Posterior cingulate gyrus (tissue), 11 donors: ENCODE measurements around the gene CCDC92B.
A peak's percentile ranks its signal among the peaks of the same experiment; 100 is the strongest.
"Not testable (repeated sequence)": the region's sequence is repeated elsewhere in the genome, so short reads cannot be mapped to it uniquely, and the experiment has no call there.

Experiments used
- DNase-seq, 10 donors: peaks; one replicate each; pipeline versions ENCODE4 v3.0.0 to v3.0.0-alpha.2; 2020 to 2021; ENCODE audit warnings: mixed read lengths in 3 of 10
- intact Hi-C: fragments of 100-400 bp; cut with DNase I; formaldehyde crosslinking; loops from one replicate; pipeline ENCODE4 v1.15.1; 2023

CCDC92B gene

DNA sequence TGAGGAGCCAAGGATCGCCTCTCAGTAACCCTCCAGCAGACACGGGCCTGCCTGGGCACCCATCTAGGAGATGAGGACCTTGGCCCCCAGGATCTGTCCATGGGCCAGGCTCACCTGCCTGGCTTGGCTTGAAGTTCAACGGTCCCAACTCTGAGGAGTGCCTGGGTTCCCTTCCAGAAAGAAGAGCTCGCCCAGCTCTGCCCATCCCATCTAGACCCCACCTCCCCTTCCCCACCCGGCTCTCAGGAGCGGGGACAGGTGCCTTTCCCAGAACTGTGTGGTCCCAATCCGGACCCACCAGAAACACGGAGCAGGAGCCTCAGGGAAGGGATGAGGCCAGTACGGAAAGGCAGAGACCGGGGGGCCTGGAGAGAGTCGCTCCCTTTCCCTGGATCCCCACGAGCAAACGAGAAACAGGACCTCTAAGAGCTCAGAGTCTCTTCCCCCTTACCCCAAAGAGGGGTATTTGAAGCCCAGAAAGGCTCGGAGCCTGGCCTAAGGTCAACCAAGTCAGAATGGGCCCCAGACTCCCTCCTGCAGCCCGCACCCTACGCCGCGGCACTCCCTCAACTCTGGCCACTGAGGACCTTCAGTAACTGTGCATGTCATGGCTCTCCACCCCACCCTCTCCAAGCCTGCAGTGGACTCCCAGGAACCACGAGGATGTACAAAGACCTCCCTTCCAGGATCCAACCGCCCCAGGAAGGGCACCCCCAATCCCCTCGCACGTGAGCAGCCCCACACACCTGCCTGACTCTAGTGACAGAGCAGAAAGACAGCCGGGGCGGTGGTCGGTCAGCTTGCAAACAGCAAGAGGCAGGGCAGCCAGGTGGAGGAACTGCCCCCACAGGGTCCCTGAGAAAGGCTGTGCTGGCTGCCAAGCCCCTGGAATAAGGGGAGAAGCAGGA is 43.3 kb downstream of the CCDC92B start:
- peak in 4 of 10 donors; percentile 24 to 63 (median 50) for DNase-seq
- intact Hi-C loops: no loop called here

DNA sequence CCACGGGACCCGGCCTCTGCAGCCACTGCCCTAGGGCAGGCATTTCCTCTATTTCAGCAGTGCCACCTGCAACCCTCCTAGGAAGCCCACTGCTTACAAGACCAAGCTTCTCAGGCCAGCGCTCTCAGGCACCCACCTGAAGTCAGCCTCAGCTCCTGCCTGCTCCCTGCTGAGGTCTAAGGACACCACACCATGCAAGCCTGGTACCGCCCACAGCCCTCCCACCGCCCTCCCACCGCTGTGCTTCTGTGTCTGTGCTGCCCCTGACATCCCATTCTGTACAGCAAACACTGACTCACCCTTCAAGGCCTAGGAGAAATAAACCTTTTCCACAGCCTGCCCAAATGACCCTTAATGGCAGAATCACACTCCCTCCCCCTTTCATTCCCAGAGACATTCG is 44.2 kb downstream of the CCDC92B start:
- peak in 4 of 10 donors; percentile 9 to 68 (median 62) for DNase-seq
- intact Hi-C loops: no loop called here

DNA sequence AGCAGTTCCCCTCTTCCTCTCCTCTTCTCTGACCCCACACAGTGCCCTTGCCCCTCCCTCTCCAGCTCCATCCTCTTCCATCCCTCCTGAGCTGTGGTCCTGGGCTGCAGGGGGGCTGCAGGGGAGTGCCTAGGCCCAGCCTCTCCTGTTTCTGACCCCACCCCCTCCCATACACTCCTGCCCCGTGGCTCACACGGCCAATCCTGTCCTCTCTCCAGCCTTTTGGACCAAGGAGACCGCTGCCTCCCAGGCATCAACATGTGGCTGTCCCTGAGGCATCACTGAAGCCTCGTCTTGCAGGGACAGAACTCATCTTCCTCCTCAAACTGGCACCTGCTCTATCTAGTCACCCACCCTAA is 44.6 kb downstream of the CCDC92B start:
- peak in 1 of 10 donors; percentile 8 for DNase-seq
- intact Hi-C loops: no loop called here

DNA sequence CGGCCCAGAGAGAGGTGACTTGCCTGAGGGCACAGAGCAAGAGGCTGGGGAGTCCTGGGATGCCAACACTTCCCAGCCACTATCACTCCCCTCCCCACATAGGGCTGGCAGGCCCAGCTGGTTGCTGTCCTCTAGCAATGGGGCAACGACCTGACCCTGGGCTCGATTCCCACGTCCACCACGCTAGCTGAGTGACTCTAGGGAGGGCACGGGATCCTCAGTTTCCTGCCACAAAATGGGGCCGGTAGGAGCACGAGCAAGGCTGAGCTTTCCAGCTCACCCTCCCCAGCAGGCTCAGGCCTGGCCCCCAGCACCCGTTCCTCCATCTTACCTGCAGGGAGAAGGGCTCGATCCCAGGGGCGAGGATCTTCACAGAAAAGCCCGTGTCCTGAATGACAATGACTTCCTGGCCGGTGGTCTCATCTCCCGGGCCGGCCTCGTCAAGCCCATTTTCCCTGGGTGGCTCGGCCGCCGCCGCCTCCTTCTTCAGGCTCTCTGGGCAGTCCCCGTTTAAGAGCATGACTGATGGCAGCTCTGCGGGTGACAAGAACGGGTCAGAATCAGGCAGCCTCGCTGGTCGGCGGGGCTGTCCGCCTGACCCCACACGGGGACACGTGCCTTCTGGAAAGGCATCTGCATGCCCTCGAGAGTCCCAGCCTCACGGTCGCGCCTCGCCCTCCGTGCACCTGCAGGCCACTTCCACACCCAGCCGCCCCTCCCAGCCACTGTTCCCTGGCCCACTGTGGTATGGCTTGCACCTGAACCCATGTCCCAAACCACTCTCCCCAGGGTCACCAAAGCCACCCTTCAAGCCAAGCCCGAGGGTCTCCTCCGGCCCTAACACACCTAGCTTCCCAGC is 45.2 kb downstream of the CCDC92B start:
- peak in 5 of 10 donors; percentile 5 to 84 (median 56) for DNase-seq
- intact Hi-C loops: no loop called here

DNA sequence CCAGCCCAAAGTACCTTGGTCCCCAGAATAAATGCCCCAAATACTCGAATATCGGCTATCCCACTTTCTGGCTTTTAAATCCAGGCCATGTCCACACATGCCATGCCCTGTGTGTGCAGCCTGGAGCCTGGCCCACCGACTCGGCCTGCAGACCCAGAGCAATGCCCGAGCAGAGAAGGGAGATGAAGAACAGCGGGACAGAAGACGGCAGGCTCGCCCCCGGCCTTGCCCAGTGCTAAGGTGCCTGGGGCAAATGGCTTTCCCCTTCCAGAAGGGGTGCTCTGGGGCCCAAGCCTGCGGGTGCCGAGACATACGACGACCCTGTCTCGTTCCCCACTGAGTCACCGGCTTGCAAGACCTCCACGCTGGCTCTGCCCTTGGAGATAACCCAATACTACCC is 45.8 kb downstream of the CCDC92B start:
- DNase-seq: peak in 4 of 10 donors; percentile 20 to 65 (median 44)
- intact Hi-C loops: no loop called here

DNA sequence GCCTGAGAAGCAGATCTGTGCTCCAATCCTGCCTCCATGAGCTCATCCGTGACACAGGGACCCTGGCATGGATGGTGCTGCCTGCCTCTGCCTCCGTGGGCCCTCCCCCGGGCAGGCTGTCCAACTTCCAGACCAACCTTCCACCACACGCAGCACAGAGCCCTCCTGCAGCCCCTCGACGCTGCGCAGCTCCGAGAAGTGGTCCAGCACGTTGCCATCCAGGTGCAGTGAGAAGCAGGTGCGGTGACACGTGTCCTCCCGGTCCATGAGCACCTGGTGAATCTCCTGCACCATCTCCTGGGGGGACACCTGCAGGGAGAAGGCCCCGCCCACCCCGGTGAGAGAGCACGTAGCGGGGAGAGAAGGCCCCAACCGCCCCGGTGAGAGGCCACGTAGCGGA is 46.3 kb downstream of the CCDC92B start:
- intact Hi-C loops: no loop called here
- peak in 4 of 10 donors; percentile 12 to 62 (median 56) for DNase-seq

DNA sequence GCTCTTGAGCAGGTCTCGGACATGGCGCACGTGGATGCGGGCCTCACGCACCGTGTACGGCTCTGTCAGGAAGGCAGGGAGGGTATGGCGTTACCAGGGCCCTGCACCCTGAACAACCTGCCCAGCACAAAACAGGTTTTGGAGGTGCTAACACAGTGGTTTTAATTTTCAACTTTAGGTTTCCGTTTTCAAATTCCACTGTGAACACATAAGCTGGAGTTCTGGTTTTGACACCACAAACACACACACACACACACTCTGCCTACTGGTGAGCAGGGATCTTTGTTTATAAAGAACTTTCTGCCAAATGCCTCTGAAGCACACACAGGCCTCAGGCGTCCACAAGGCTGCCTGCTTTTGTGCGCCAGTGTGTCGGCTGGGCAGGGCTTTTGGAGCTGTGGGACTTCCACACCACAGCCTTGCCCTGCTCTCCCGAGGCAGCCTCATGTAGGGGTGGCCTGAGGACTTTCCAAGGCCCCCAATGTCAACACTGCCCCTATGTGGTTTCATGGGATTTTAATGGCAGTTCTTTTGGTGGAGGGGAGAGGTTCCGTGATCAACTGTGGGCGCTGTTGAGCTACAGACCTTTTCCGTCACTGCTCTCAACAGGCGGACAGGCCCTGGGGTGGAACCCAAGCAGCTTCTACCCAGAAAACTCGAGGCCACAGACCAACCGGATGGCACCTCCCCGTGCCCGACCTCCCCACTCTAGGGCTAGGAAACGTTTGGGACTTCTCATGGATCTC is 47.3 kb downstream of the CCDC92B start:
- DNase-seq: peak in 4 of 10 donors; percentile 26 to 73 (median 68)
- intact Hi-C loops: no loop called here

DNA sequence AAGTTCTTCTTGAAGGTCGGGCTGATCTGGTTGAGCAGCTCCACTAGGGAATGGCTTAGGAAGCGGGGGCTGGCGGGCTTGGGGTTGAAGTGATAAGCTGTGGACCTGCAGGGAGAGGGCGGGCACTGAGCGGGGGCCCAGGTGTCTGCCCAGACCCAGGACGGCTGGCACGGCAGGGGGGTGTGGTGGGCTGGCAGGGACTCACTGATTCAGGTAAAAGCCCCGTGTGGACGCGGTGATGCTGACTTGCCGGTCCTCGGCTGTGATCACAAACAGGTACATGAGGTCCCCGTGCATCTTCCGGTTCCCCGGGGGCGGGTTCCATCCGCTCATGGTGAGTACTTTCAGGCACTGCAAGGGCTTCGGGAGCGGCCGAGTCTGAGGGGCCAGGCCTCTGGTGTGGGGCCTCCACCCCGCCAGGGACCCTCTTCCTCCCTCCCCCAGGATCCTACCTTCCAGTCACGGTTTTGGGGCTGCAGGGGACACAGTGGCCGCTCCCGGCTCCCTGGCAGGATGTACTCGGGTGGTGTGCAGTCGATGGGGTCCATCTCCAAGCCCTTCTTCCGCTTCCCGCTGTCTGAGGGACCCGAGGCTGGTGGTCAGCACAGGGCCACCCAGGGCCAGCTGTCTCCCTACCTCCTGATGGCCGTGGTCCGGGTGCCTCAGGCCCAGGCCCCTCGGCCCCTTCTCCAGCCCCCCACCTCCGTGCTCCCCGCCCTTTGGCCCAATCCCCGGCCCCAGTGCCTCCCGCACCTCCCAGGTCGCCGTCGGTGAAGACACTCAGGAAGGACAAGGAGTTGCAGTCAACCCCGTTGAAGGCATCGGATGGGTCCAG is 48.1 kb downstream of the CCDC92B start:
- intact Hi-C loops: no loop called here
- DNase-seq: peak in 6 of 10 donors; percentile 5 to 83 (median 46)

DNA sequence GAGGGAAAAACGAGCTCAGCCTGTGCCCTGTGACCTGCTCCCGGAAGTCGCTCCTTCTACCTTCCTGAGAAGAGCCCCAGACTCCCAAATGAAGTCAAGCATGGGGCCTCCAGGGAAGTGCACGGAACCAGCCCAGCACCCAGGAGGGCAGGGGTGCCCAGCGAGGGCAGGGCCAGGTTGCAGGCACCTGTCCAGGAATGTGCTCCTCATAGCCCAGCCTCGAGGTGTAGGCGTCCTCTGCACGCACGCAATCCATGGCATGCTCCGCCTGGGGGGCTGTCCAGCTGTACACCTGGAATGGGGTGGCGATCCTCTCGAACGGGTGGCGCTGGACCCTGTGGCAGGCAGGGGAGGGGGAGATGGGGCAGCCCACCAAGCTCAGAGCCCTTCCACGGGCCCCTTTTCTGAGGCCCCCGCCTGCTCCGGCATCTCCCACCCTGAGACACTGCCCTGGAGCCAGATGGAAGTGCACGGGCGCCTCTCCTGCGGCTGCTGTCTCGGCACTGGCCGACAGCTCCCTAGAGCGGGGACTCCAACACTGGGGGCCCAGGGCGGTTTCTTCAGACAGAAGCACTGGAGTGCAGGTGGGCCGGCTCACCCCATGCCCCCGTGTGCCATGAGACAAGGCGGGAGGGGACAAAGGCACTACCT is 48.8 kb downstream of the CCDC92B start:
- intact Hi-C loops: no loop called here
- DNase-seq: peak in 5 of 10 donors; percentile 5 to 79 (median 57)

DNA sequence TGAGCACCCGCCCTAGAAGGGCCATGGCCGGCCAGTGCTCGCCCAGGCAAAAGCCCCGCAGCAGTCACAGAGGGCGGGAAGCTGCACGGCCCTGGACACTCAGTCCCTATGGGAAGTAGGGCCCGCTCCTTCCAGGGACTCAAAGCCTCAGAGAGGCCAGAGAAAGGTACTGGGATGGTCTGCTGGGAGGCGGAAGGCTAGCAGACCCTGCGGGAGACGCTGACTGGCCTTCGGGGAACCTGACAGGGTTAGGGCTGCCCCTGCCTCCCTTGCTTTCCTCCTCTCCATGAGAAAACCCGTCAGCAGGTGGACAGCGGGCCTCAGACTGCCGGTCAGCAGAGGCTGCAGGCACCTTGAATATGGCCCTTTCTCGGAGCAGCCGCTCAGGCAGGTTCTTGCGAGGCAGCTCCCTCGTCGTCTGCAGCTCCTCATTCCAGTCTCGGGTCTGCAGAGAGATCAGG is 49.4 kb downstream of the CCDC92B start:
- intact Hi-C loops: no loop called here
- DNase-seq: peak in 4 of 10 donors; percentile 18 to 75 (median 64)

DNA sequence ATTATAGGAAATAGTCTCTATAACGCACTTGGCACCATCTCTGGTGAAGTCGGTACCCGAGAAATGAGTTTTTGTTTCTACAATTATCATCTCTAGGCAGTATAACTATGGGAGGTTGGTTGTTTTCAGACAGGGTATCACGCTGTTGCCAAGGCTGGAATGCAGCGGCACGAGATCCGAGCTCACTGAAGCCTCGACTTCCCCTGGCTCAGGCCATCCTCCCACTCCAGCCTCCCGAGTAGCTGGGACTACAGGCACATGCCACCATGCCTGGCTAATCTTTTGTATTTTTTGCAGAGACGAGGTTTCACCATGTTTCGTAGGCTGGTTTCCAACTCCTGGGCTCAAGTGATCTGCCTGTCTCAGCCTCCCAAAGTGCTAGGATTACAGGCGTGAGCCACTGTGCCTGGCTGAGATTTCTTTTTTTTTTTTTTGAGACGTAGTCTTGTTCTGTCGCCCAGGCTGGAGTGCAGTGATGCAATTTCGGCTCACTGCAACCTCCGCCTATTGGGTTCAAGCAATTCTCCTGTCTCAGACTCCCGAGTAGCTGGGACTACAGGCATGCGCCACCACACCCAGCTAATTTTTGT is 50.1 kb downstream of the CCDC92B start:
- peak in 4 of 10 donors; percentile 11 to 63 (median 34) for DNase-seq
- intact Hi-C loops: not testable (repeated sequence)

DNA sequence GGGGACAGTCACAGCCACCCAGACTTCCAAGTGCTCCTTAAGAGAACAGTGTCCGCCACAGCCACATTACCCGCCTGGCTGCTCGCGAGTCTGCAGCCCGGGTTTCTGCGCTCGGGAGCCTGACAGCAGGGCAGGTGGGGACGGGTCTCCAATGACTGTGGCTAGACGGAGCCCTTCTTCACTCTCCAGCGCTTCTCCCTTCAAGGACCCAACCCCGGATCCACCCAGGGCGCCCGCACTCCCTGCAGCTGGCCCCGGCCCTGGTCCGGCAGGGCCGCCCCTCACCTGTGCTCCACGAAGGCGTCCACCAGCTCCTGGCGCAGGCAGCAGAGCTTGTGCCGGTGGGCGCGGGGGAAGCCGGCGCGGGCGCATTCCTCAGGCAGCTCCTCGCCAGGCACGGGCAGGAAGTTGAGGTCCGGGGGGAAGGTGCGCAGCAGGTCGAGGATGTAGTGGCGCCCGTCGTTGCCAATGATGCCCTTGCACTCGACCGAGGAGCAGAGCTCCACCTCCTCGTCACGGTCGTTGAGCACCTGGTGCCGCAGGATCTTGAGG is 51.8 kb downstream of the CCDC92B start:
- intact Hi-C loops: no loop called here
- DNase-seq: peak in 4 of 10 donors; percentile 4 to 82 (median 54)

DNA sequence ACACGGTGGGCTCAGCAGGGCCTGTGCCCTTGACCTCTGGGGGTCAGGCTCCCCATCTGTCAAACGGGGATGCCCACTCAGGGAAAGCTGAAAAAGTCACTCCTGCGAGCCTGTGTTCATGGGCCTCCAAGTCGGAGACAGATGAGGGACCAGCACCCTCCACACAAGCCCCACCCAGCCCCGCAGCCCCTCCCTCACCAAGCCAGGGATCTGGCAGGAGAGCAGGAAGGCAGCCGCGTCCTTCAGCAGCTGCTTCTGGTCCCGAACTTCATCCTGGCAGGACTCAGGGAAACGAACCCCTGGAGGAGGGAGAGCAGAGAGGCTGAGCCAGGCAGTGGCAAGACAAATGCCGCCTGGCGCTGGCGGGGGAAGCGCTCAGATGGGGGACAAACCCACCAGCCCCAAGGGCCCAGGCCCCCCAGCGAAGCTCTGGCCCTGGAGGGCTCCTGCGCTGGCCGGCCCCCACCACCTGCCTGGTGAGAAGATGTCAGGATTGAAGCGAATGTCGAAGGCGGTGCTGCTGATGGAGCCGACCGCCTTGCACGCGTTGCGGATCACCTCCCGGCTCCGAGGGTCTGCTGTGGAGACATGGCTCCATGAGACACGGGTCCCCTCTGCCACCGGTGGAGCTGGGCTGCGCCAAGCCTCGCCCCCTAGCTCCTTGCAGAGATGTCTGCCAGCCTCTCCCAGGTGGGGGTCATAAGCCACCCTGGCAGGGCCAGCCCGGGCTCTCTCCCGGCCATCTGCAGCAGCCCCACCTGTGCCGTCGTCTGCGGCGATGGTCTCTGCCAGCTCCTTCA is 53.3 kb downstream of the CCDC92B start:
- peak in 3 of 10 donors; percentile 62 to 78 (median 72) for DNase-seq
- intact Hi-C loops: no loop called here

DNA sequence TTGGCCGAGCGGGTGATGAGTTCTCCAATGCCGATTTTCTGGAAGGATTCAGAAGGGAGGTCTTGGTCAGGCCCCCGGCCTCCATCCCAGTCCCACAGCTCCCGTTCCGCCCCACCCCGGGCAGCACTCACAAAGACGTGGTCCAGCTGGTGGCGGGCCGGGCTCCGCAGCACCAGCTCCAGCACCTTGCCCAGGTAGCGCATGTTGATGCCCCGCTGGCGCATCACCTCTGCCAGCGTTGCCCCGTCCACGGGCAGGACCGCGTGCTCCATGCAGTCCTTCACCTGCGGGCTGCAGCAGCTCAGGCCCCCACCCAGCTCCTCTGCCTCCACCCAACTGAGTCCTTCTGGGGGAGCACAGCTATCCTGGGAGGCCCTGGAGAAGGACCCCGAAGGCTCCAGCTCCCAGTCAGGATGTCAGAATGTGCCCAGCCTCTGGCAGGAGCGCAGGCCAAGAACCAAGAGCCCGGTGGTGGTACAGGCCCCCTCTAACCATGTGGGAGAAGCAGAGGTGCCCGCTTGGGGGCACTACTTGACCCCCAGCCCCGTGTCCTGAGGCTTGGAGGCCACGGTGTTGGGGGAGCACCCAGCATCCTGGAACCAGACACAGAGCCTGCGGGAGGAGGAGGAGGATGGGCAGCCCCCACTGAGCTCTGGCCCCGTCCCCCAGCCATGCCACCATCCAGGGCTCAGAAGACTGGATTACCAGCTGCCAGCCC is 54.0 kb downstream of the CCDC92B start:
- DNase-seq: peak in 4 of 10 donors; percentile 7 to 80 (median 62)

DNA sequence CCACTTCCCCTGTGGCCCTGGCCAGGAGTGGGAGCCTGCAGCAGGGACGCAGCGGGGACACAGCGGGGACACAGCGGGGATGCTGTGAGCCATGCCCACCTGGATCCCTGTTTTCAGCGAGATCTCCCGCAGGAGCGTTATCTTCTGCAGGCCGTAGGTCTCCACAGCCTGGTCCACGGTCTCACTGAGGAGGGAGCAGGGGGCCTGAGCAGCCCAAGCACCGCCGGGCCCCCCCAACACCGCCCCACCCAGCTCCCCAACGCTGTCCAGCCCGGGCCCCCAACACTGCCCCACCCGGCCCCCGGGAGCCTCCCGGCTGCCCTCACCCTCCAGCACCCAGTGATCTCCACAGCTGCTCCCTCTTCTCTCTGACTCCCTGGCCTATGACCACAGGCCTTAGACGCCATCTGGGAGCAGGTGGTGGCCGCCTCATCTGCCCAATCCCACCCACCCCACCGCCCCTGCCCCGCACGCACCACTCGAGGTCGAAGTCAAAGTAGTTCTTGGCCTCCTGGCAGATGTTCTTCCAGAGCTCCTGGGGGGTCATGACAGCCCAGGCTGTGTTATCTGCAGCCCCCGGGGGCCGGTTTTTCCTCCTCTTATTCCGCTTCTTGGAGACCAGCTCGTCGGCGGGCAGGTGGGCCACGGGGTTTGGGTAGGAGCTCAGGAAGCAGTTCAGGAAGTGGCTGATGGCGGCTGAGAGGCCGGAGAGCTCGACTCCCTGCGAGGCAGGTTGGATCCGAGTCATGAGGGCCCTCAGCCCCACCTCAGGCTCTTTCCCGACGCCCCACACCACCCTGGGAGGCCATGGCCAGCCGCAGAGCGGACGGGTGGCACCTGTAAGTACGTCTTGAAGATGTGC is 54.8 kb downstream of the CCDC92B start:
- intact Hi-C loops: no loop called here
- peak in 2 of 10 donors; percentile 54 to 76 for DNase-seq

More for the DNA sequence above, 54.0 kb downstream of the CCDC92B start:
- intact Hi-C loops: no loop called here
